Endothelial cell of umbilical vein (primary cell): ENCODE data around the gene SDHA. TPM values are rescaled to one million over a fixed set of nuclear protein-coding genes. Genes with fewer than 3 reads are reported as not detected.

Source experiments
- BruUV-seq: library from RNA; stranded (reverse); fragments of 400-500 nt; replicated peaks from 2 replicates; lab custom pipeline; 2021; lab: Mats Ljungman, UMichigan
- CTCF ChIA-PET: fragments of 300-600, 350-600 bp; sonication (Branson Sonifier 250); formaldehyde crosslinking; loops from one replicate; lab custom pipeline; 2021; ENCODE audit warnings: antibody characterized with exemption, inconsistent platforms; lab: Charles Lee
- POLR2A ChIA-PET: fragments of 300-600, 350-600 bp; sonication (Branson Sonifier 250); formaldehyde crosslinking; loops from one replicate; lab custom pipeline; 2021; ENCODE audit warnings: antibody characterized with exemption, inconsistent platforms; lab: Charles Lee
- DNase-seq: peaks from one replicate; pipeline ENCODE4 v3.0.0-alpha.2; 2011; ENCODE audit warnings: low read depth, low spot score
- FAIRE-seq: peaks from 2 replicates; lab custom pipeline; 2011; peaks lifted over from hg19 to GRCh38; lab: Jason Lieb, UNC
- H2AFZ ChIP-seq: 2 replicates; pipeline ENCODE4 v1.6.0; 2012; ENCODE audit warnings: low read depth, low read length, control low read depth, inconsistent platforms
- H3K27ac ChIP-seq: 2 replicates; pipeline ENCODE4 v1.5.1; 2011; ENCODE audit warnings: low read depth, mild to moderate bottlenecking, control low read depth, low read length, moderate library complexity; ENCODE audit not compliant: insufficient read depth
- H3K27me3 ChIP-seq, 2 experiments: 2 replicates each; pipeline versions ENCODE4 v1.6.0 to v1.6.1; 2011; ENCODE audit warnings: low read length in 2 of 2, mixed read lengths in 1 of 2; ENCODE audit not compliant: control insufficient read depth in 2 of 2, insufficient read depth in 2 of 2
- H3K36me3 ChIP-seq, 2 experiments: 2 replicates in 1 of 2; 3 replicates in 1 of 2; pipeline ENCODE4 v1.5.1; 2011; ENCODE audit warnings: low read length in 2 of 2, mild to moderate bottlenecking in 1 of 2, moderate library complexity in 1 of 2; ENCODE audit not compliant: control insufficient read depth in 2 of 2, insufficient read depth in 2 of 2; ENCODE audit errors: extremely low read depth in 1 of 2
- H3K4me1 ChIP-seq: 3 replicates; pipeline ENCODE4 v1.5.1; 2011; ENCODE audit warnings: mild to moderate bottlenecking, low read length; ENCODE audit not compliant: control insufficient read depth, insufficient read depth; ENCODE audit errors: extremely low read depth
- H3K4me2 ChIP-seq: 2 replicates; pipeline ENCODE4 v1.6.1; 2011; ENCODE audit warnings: low read length, control low read depth, mixed read lengths; ENCODE audit not compliant: insufficient read depth
- H3K4me3 ChIP-seq, 3 experiments: fragments of 200-600 bp in 1 of 3; sonication (generic), shearing (Covaris generic) in 1 of 3; replicated peaks in 1 of 3; 2 replicates each; pipeline ENCODE4 v1.5.1; 2011 to 2016; ENCODE audit warnings: control low read depth in 3 of 3, low read length in 3 of 3, mild to moderate bottlenecking in 2 of 3, inconsistent platforms in 1 of 3, low read depth in 1 of 3, moderate library complexity in 1 of 3; ENCODE audit not compliant: insufficient read depth in 1 of 3
- H3K79me2 ChIP-seq: 2 replicates; pipeline ENCODE4 v1.6.0; 2012; ENCODE audit warnings: low read length, inconsistent platforms; ENCODE audit not compliant: control insufficient read depth, insufficient read depth
- H3K9ac ChIP-seq: replicated peaks from 2 replicates; pipeline ENCODE3; 2011; ENCODE audit warnings: low read length, control low read depth; ENCODE audit not compliant: insufficient read depth; ENCODE audit errors: extremely low read depth
- H3K9me1 ChIP-seq: replicated peaks from 3 replicates; pipeline ENCODE4 v1.6.0; 2011; ENCODE audit warnings: mild to moderate bottlenecking, low read length; ENCODE audit not compliant: control insufficient read depth, insufficient read depth; ENCODE audit errors: extremely low read depth
- H3K9me3 ChIP-seq: replicated peaks from 2 replicates; pipeline ENCODE4 v1.5.1; 2012; ENCODE audit warnings: low read length, inconsistent platforms; ENCODE audit not compliant: control insufficient read depth, insufficient read depth
- H4K20me1 ChIP-seq: replicated peaks from 2 replicates; pipeline ENCODE3; 2011; ENCODE audit warnings: mild to moderate bottlenecking, low read length; ENCODE audit not compliant: control insufficient read depth, insufficient read depth; ENCODE audit errors: extremely low read depth
- EZH2 ChIP-seq: IDR thresholded peaks from 2 replicates; pipeline ENCODE4 v1.6.1; 2012; ENCODE audit warnings: borderline replicate concordance, low read depth, mild to moderate bottlenecking, moderate library complexity, low read length, inconsistent platforms; ENCODE audit not compliant: severe bottlenecking
- FOS ChIP-seq: IDR thresholded peaks from 2 replicates; pipeline ENCODE4 v1.6.1; 2011; ENCODE audit warnings: mild to moderate bottlenecking, low read length, moderate library complexity, borderline replicate concordance; ENCODE audit not compliant: insufficient read depth
- GATA2 ChIP-seq: IDR thresholded peaks from 2 replicates; pipeline ENCODE4 v1.7.0; 2011; ENCODE audit warnings: low read depth, mild to moderate bottlenecking, moderate library complexity, mixed read lengths, low read length; ENCODE audit not compliant: insufficient read length, insufficient read depth
- JUN ChIP-seq: IDR thresholded peaks from 2 replicates; pipeline ENCODE4 v1.6.1; 2011; ENCODE audit warnings: borderline replicate concordance, low read depth; ENCODE audit not compliant: insufficient read length, insufficient read depth
- MYC ChIP-seq: IDR thresholded peaks from one replicate; pipeline ENCODE4 v1.6.1; 2011; ENCODE audit warnings: mild to moderate bottlenecking, low read depth, low read length
- POLR2A ChIP-seq: IDR thresholded peaks from 2 replicates; pipeline ENCODE4 v1.6.1; 2012; ENCODE audit warnings: low read depth, mild to moderate bottlenecking, control low read depth, low read length
- POLR2AphosphoS5 ChIP-seq: IDR thresholded peaks from 2 replicates; pipeline ENCODE4 v1.6.1; 2012; ENCODE audit warnings: low read depth, mild to moderate bottlenecking, control low read depth, low read length, moderate library complexity; ENCODE audit not compliant: insufficient read depth
- dilution Hi-C: fragments of 300-500 bp; cut with MboI; formaldehyde crosslinking; loops from one replicate; pipeline ENCODE4 v1.15.0; 2019; ENCODE audit warnings: low sequenced_read_pairs; ENCODE audit not compliant: extremely low pct_ligation_motif_present
- intact Hi-C: fragments of 100-400 bp; cut with micrococcal nuclease; formaldehyde crosslinking; loops from one replicate; pipeline ENCODE4 v1.10.0; 2022
- polyA plus RNA-seq, 4 experiments: library from polyadenylated mRNA; depleted of rRNA in 3 of 4; stranded (reverse) in 3 of 4; unstranded in 1 of 4; fragments of >200 nt; gene quantifications; 2 replicates each; pipeline versions ENCODE4 v1.2.1 to v1.2.3, GENCODE V29; 2011 to 2012; ENCODE audit warnings: missing spikeins in 1 of 4
- total RNA-seq: library from RNA; stranded (reverse); gene quantifications from 2 replicates; pipeline ENCODE4 v1.2.3, GENCODE V29; 2021
- TF ChIP-seq, protein P1 (sequence below): IDR thresholded peaks from 2 replicates; pipeline ENCODE4 v1.6.1; 2011; ENCODE audit not compliant: insufficient read depth, insufficient read length
- TF ChIP-seq, protein P2 (sequence below), 2 donors: IDR thresholded peaks; 1 replicate in 1 of 2; 2 replicates in 1 of 2; pipeline ENCODE4 v1.5.1; 2011; ENCODE audit warnings: low read length in 2 of 2, mild to moderate bottlenecking in 2 of 2, moderate library complexity in 2 of 2, control low read depth in 1 of 2, inconsistent platforms in 1 of 2, low read depth in 1 of 2; ENCODE audit not compliant: insufficient read depth in 1 of 2; ENCODE audit errors: extremely low read depth in 1 of 2

Gene SDHA
- total and polyA plus RNA-seq, 2 donors (not counting 3 experiments of a cell fraction or from before 2014, with no cell fraction given), result 121 to 153 TPM

DNA sequence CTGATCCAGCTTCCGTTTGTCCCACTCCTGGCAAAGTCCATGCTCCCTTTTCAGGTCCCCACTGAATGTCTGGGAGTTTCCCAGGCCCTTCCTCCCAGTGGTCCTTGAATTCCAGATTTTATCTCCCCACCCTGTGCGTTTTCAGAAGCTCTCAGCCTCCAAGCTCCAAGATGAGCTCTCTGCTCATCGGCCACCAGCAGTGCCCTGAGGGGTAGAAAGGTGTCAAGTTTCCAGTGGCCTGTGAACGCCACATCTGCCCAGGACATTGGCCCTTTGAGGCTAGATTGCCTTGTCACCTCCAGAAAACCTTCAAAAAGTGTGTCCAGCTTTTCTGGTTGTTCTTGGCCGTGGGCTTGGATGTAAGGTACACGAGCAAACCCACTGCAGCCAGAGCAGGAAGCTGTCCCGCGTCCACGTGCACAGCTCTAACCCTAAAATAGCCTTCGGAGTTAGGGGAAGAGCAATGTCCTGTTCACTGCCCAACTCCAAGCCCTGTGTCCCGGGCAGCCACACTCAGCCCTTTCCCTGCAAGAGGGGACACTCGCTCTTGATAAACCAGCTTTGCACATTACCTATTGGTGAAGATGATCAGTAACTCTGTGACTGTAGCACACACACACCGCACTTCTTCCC, 37.7 kb upstream of the SDHA start:
- FAIRE-seq (no peak), DNase-seq (no peak)
- Histone ChIP-seq H3K9me1 (no peaks in the 10 kb centered on the region), H3K27me3 (peaks cover 8 to 10% of the 10 kb centered on the region in 2 experiments), H3K4me2 (no peak overlapping the region), H3K27ac (no peak overlapping the region), H3K79me2 (no peaks in the 10 kb centered on the region), H4K20me1 (no peaks in the 10 kb centered on the region), H3K4me1 (no peaks in the 10 kb centered on the region), H3K36me3 (no peaks in the 10 kb centered on the region), H3K9me3 (no peaks in the 10 kb centered on the region), H3K4me3 (no peak overlapping the region), H3K9ac (no peak overlapping the region), H2AFZ (no peak overlapping the region)
- CTCF ChIA-PET, result interaction anchor here (1.4 kb wide), 1 partner anchor 8 kb away, joined by 11 read pairs; no protein-coding TSS in a partner anchor
- dilution Hi-C loops (no loop called here), intact Hi-C loops (no loop called here)
- BruUV-seq, result no TSS peak
- POLR2A ChIA-PET, result no interaction called here
- no peak for TF ChIP-seq POLR2AphosphoS5
- TF ChIP-seq JUN, result no peak
- TF ChIP-seq POLR2A, result no peak
- TF ChIP-seq GATA2, result no peak
- no peak for TF ChIP-seq MYC
- TF ChIP-seq, protein P1, sequence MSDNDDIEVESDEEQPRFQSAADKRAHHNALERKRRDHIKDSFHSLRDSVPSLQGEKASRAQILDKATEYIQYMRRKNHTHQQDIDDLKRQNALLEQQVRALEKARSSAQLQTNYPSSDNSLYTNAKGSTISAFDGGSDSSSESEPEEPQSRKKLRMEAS, result no peak
- TF ChIP-seq FOS, result no peak
- TF ChIP-seq, protein P2, sequence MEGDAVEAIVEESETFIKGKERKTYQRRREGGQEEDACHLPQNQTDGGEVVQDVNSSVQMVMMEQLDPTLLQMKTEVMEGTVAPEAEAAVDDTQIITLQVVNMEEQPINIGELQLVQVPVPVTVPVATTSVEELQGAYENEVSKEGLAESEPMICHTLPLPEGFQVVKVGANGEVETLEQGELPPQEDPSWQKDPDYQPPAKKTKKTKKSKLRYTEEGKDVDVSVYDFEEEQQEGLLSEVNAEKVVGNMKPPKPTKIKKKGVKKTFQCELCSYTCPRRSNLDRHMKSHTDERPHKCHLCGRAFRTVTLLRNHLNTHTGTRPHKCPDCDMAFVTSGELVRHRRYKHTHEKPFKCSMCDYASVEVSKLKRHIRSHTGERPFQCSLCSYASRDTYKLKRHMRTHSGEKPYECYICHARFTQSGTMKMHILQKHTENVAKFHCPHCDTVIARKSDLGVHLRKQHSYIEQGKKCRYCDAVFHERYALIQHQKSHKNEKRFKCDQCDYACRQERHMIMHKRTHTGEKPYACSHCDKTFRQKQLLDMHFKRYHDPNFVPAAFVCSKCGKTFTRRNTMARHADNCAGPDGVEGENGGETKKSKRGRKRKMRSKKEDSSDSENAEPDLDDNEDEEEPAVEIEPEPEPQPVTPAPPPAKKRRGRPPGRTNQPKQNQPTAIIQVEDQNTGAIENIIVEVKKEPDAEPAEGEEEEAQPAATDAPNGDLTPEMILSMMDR (IDR thresholded peaks at IDR 0.05; ENCODE audit: extremely low read depth in 1 of 2, insufficient read depth in 1 of 2, low read depth in 1 of 2, low read length in 2 of 2), result no peak
- no peak for TF ChIP-seq EZH2
